Effector memory CD4-positive, alpha-beta T cell (primary cell): ENCODE results near the gene RRBP1.

Experiments used
- DNase-seq, 3 donors: peaks; one replicate each; pipeline ENCODE4 v3.0.0-alpha.2; 2020
- H3K27ac ChIP-seq: 2 replicates; pipeline ENCODE4 v1.7.0; 2013; ENCODE audit warnings: mild to moderate bottlenecking, low read length, moderate library complexity; ENCODE audit not compliant: insufficient read depth, poor library complexity, severe bottlenecking
- H3K27me3 ChIP-seq: replicated peaks from 2 replicates; pipeline ENCODE4 v1.7.0; 2013; ENCODE audit warnings: mild to moderate bottlenecking, low read length; ENCODE audit not compliant: insufficient read depth, control insufficient read depth, poor library complexity, severe bottlenecking
- H3K36me3 ChIP-seq: 2 replicates; pipeline ENCODE4 v1.7.0; 2013; ENCODE audit warnings: mild to moderate bottlenecking, low read length, moderate library complexity; ENCODE audit not compliant: control insufficient read depth, insufficient read depth
- H3K4me1 ChIP-seq: 2 replicates; pipeline ENCODE4 v1.7.0; 2013; ENCODE audit warnings: low read length, mild to moderate bottlenecking; ENCODE audit not compliant: control insufficient read depth, insufficient read depth, poor library complexity, severe bottlenecking
- H3K4me3 ChIP-seq: 2 replicates; pipeline ENCODE4 v1.7.0; 2013; ENCODE audit warnings: low read length, low read depth, mild to moderate bottlenecking; ENCODE audit not compliant: insufficient read depth, poor library complexity, severe bottlenecking
- H3K9me3 ChIP-seq: 2 replicates; pipeline ENCODE4 v1.7.0; 2013; ENCODE audit warnings: mild to moderate bottlenecking, low read length, moderate library complexity; ENCODE audit not compliant: control insufficient read depth

Gene RRBP1

GRCh38 chr20:17676942-17677341, 5.1 kb downstream of the RRBP1 start:
- Histone ChIP-seq H3K4me3 (no peak overlapping the region), H3K4me1 (peaks cover 8% of the 10 kb centered on the region), H3K36me3 (no peaks in the 10 kb centered on the region), H3K27me3 (no peaks in the 10 kb centered on the region), H3K27ac (no peak overlapping the region), H3K9me3 (no peaks in the 10 kb centered on the region)
- DNase-seq = no peak

GRCh38 chr20:17676378-17676759, 5.7 kb downstream of the RRBP1 start:
- H3K27ac ChIP-seq = no peak overlapping the region
- H3K9me3 ChIP-seq = no peaks in the 10 kb centered on the region
- peaks cover 8% of the 10 kb centered on the region for H3K4me1 ChIP-seq
- no peaks in the 10 kb centered on the region for H3K36me3 ChIP-seq
- no peak for DNase-seq
- H3K4me3 ChIP-seq = no peak overlapping the region
- H3K27me3 ChIP-seq = no peaks in the 10 kb centered on the region

- no peak for DNase-seq
- no peaks in the 10 kb centered on the region for H3K9me3 ChIP-seq
- peaks cover 7% of the 10 kb centered on the region for H3K4me1 ChIP-seq
- no peaks in the 10 kb centered on the region for H3K27me3 ChIP-seq
- no peak overlapping the region for H3K4me3 ChIP-seq
- H3K27ac ChIP-seq = no peak overlapping the region
- H3K36me3 ChIP-seq = no peaks in the 10 kb centered on the region
Observed at GRCh38 chr20:17675519-17676377, 6.3 kb downstream of the RRBP1 start.

GRCh38 chr20:17674722-17675518, 7.1 kb downstream of the RRBP1 start:
- H3K27ac ChIP-seq = no peak overlapping the region
- no peaks in the 10 kb centered on the region for H3K4me1 ChIP-seq
- H3K36me3 ChIP-seq = no peaks in the 10 kb centered on the region

GRCh38 chr20:17673084-17673483, 9.0 kb downstream of the RRBP1 start:
- Histone ChIP-seq H3K27me3 (no peaks in the 10 kb centered on the region), H3K27ac (no peak overlapping the region), H3K36me3 (no peaks in the 10 kb centered on the region), H3K4me1 (no peaks in the 10 kb centered on the region), H3K9me3 (no peaks in the 10 kb centered on the region), H3K4me3 (no peak overlapping the region)
- no peak for DNase-seq

More at GRCh38 chr20:17674722-17675518, 7.1 kb downstream of the RRBP1 start:
- DNase-seq = no peak
- H3K9me3 ChIP-seq = no peaks in the 10 kb centered on the region
- no peaks in the 10 kb centered on the region for H3K27me3 ChIP-seq
- H3K4me3 ChIP-seq = no peak overlapping the region

GRCh38 chr20:17671565-17671964, 10.5 kb downstream of the RRBP1 start:
- Histone ChIP-seq H3K4me1 (no peaks in the 10 kb centered on the region), H3K27ac (no peak overlapping the region), H3K4me3 (no peak overlapping the region), H3K36me3 (no peaks in the 10 kb centered on the region), H3K9me3 (no peaks in the 10 kb centered on the region), H3K27me3 (no peaks in the 10 kb centered on the region)
- DNase-seq = no peak

GRCh38 chr20:17671011-17671410, 11.0 kb downstream of the RRBP1 start:
- H3K36me3 ChIP-seq = no peaks in the 10 kb centered on the region
- H3K9me3 ChIP-seq = no peaks in the 10 kb centered on the region
- H3K27ac ChIP-seq = no peak overlapping the region
- DNase-seq = no peak
- H3K4me1 ChIP-seq = peaks cover under 1% of the 10 kb centered on the region
- no peak overlapping the region for H3K4me3 ChIP-seq
- H3K27me3 ChIP-seq = no peaks in the 10 kb centered on the region

- H3K4me1 ChIP-seq = peaks cover 7% of the 10 kb centered on the region
- H3K27ac ChIP-seq = no peak overlapping the region
- H3K4me3 ChIP-seq = no peak overlapping the region
- no peaks in the 10 kb centered on the region for H3K36me3 ChIP-seq
- no peak for DNase-seq
- H3K9me3 ChIP-seq = no peaks in the 10 kb centered on the region
- H3K27me3 ChIP-seq = no peaks in the 10 kb centered on the region
Observed at GRCh38 chr20:17669306-17669931, 12.6 kb downstream of the RRBP1 start.

- DNase-seq = no peak
- H3K9me3 ChIP-seq = no peaks in the 10 kb centered on the region
- no peak overlapping the region for H3K27ac ChIP-seq
- no peaks in the 10 kb centered on the region for H3K27me3 ChIP-seq
- no peaks in the 10 kb centered on the region for H3K36me3 ChIP-seq
- H3K4me3 ChIP-seq = no peak overlapping the region
- peaks cover 12% of the 10 kb centered on the region for H3K4me1 ChIP-seq
Observed at GRCh38 chr20:17668432-17668831, 13.6 kb downstream of the RRBP1 start.

GRCh38 chr20:17667445-17667844, 14.6 kb downstream of the RRBP1 start:
- DNase-seq = no peak
- no peak overlapping the region for H3K27ac ChIP-seq
- H3K4me3 ChIP-seq = no peak overlapping the region
- no peaks in the 10 kb centered on the region for H3K9me3 ChIP-seq
- no peaks in the 10 kb centered on the region for H3K27me3 ChIP-seq
- H3K36me3 ChIP-seq = no peaks in the 10 kb centered on the region
- H3K4me1 ChIP-seq = peaks cover 12% of the 10 kb centered on the region
